ENCODE measurements around the gene KIAA0513. TPM values are rescaled to one million over a fixed set of nuclear protein-coding genes. Genes with fewer than 3 reads are reported as not detected.

KIAA0513 gene
- total RNA-seq, 1 experiment from 2014 or later, result 6.6 TPM

DNA sequence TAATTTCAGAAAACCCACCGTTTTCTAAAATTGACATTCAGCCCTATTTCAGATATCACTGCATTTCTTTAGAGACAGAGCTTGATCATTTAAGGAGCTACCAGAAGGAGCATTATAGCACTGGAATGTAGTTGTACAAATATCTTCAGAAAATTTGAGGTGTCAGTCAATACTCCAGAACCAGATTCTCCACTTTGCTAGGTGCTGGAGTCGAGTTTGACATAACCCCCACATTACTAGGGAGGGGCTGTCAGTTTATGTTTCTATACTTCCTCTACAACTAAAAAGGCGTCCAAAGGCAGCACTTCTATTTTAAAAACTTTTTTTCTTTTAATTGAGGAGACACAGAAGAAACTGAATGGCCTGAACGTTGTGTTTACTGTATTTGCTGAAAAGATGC, 892 bp upstream of the KIAA0513 start:
- peaks cover 28 to 39% of the 10 kb centered on the region in 2 experiments for H3K4me1 ChIP-seq (ENCODE audit: control insufficient read depth in 1 of 2, insufficient read depth in 2 of 2, low read length in 2 of 2)
- H3K9me3 ChIP-seq (ENCODE audit: control insufficient read depth in 1 of 2, insufficient read depth in 1 of 2, low read depth in 1 of 2, low read length in 2 of 2), result no peaks in the 10 kb centered on the region
- no TSS peak for BruUV-seq (replicated peaks)
- ATAC-seq, result no peak
- H3K27me3 ChIP-seq (ENCODE audit: insufficient read depth, low read length), result peaks cover 9% of the 10 kb centered on the region; the same call in 1 of the 2 replicates
- no peaks in the 10 kb centered on the region for H3K79me2 ChIP-seq (ENCODE audit: insufficient read depth, low read length)
- intact Hi-C loops (cut with micrococcal nuclease), result loop anchor here (5.0 kb wide), 1 partner anchor 61 kb away; no protein-coding TSS in a partner anchor
- TF ChIP-seq POLR2AphosphoS5 (IDR thresholded peaks at IDR 0.05; ENCODE audit: low read depth, low read length) (no peak), RAD21 (IDR thresholded peaks at IDR 0.05; ENCODE audit: low read depth) (no peak), SRF (IDR thresholded peaks at IDR 0.05; ENCODE audit: low read depth) (no peak), POLR2A (IDR thresholded peaks at IDR 0.05; ENCODE audit: borderline replicate concordance, extremely low read depth, insufficient read depth, insufficient read length) (no peak), SP1 (IDR thresholded peaks at IDR 0.05; ENCODE audit: low read depth) (no peak), CEBPB (IDR thresholded peaks at IDR 0.05; ENCODE audit: low read depth) (no peak), EZH2 (IDR thresholded peaks at IDR 0.05) (no peak)
- TF ChIP-seq, protein P1, sequence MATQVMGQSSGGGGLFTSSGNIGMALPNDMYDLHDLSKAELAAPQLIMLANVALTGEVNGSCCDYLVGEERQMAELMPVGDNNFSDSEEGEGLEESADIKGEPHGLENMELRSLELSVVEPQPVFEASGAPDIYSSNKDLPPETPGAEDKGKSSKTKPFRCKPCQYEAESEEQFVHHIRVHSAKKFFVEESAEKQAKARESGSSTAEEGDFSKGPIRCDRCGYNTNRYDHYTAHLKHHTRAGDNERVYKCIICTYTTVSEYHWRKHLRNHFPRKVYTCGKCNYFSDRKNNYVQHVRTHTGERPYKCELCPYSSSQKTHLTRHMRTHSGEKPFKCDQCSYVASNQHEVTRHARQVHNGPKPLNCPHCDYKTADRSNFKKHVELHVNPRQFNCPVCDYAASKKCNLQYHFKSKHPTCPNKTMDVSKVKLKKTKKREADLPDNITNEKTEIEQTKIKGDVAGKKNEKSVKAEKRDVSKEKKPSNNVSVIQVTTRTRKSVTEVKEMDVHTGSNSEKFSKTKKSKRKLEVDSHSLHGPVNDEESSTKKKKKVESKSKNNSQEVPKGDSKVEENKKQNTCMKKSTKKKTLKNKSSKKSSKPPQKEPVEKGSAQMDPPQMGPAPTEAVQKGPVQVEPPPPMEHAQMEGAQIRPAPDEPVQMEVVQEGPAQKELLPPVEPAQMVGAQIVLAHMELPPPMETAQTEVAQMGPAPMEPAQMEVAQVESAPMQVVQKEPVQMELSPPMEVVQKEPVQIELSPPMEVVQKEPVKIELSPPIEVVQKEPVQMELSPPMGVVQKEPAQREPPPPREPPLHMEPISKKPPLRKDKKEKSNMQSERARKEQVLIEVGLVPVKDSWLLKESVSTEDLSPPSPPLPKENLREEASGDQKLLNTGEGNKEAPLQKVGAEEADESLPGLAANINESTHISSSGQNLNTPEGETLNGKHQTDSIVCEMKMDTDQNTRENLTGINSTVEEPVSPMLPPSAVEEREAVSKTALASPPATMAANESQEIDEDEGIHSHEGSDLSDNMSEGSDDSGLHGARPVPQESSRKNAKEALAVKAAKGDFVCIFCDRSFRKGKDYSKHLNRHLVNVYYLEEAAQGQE (IDR thresholded peaks at IDR 0.05; ENCODE audit: low read depth), result no peak
- no peaks in the 10 kb centered on the region for H4K20me1 ChIP-seq (ENCODE audit: insufficient read depth)
- ChIA-PET CTCF (interaction anchor here (1.1 to 1.8 kb wide), 4 partner anchors 10 to 88 kb away, joined by 4 to 5 read pairs (median 5); no protein-coding TSS in a partner anchor), RAD21 (ENCODE audit: low non-redundant PET in 1 of 2, low total read pairs in 2 of 2, uncharacterized antibody in 2 of 2, unreplicated experiment in 2 of 2) (no interaction called here), POLR2A (interaction anchor here (0.5 to 3.2 kb wide), 5 partner anchors 11 to 186 kb away, joined by 3 to 17 read pairs (median 4); partner anchors contain the start of gene ZDHHC7)
- peak overlapping the region; percentile 97 for H3K4me2 ChIP-seq (ENCODE audit: low read length)
- H3K36me3 ChIP-seq (ENCODE audit: control insufficient read depth in 1 of 2, insufficient read depth in 2 of 2, low read length in 2 of 2), result no peaks in the 10 kb centered on the region
- DNase-seq (ENCODE audit: low read depth, low spot score), result no peak
- H3K27ac ChIP-seq (ENCODE audit: low read depth, low read length), result no peak overlapping the region
- H3K4me3 ChIP-seq (replicated peaks in 1 of 2; ENCODE audit: low read depth in 1 of 2, low read length in 2 of 2), result peak overlapping the region; percentile 47 to 82
- H2AFZ ChIP-seq (ENCODE audit: low read depth, low read length, poor library complexity, severe bottlenecking), result no peak overlapping the region
- H3K9me2 ChIP-seq (ENCODE audit: insufficient read depth), result no peaks in the 10 kb centered on the region
- peak overlapping the region; percentile 73; the same call in 1 of the 2 replicates for H3K9ac ChIP-seq (ENCODE audit: low read length)
